AG08396 (cell line): ENCODE data around the gene ORM2.

Experiments used
- DNase-seq: peaks from one replicate; pipeline ENCODE4 v3.0.0; 2012; ENCODE audit warnings: low spot score, mixed read lengths

The ORM2 gene

GRCh38 chr9:114371343-114371944 lies 41.8 kb downstream of the ORM2 start:
- no peak for DNase-seq

- no peak for DNase-seq
Observed at GRCh38 chr9:114371973-114372917, 42.6 kb downstream of the ORM2 start.

- no peak for DNase-seq
Observed at GRCh38 chr9:114372921-114373448, 43.3 kb downstream of the ORM2 start.

- DNase-seq, result no peak
Observed at GRCh38 chr9:114373960-114374730, 44.5 kb downstream of the ORM2 start.

GRCh38 chr9:114374936-114375335 lies 45.3 kb downstream of the ORM2 start:
- no peak for DNase-seq

GRCh38 chr9:114375386-114376175 lies 45.9 kb downstream of the ORM2 start:
- no peak for DNase-seq

GRCh38 chr9:114376586-114377445 lies 47.1 kb downstream of the ORM2 start:
- no peak for DNase-seq

GRCh38 chr9:114378016-114378415 lies 48.3 kb downstream of the ORM2 start:
- no peak for DNase-seq

- DNase-seq, result no peak
Observed at GRCh38 chr9:114378883-114379282, 49.2 kb downstream of the ORM2 start.
